ENCODE measurements around the gene SLC27A4. TPM values are rescaled to one million over a fixed set of nuclear protein-coding genes. Genes with fewer than 3 reads are reported as not detected.

Gene SLC27A4
- total and polyA plus RNA-seq, 2 experiments from 2014 or later: 12.3 to 30.9 TPM

DNA sequence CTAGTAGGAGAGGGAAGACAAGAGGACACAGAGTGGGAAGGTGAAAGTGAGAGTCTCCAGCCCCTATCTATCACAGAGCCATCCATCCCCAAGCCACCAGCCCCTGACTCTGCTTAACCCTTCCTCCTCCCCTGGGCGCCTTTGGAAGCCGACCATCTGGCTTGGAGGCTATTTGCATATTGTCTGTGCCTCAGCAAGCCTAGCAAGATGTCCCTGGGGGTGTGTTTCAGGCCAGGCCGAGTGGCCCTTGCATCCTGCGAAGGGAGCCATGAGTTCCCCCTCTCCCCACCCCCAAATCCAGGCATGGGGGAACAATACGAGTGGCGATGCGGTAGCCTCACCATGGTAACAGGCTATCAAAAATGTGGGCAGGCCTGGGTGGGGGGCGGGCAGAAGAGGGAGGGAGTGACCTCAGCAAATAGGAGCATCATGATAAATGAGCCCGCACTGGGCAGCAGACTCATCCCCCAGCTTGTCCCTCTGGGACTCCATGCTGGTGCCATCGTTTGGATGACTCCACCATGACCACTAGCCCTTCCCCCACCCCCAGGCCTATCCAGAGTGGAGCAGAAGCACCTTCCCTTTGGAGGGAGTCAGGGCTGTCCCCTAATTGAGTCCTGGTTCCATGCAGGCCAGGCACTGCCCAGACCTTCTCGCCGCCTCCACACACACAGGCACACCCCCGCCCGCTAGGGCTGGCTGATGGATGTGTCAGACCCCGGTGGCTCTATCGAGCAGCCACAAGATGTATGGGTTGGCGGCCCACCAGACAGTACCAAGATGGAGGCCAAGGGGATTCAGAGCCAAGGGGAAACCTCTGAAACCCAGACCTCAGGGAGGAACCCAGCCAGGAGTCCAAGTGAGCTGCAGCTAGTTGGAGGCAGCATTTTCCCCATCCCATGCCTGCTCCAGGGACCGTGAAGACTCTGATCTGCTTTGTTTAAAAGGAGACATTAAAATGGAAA, 45.5 kb downstream of the SLC27A4 start:
- Histone ChIP-seq H3K4me2 (ENCODE audit: unreplicated experiment) (no peak overlapping the region), H3K4me1 (ENCODE audit: insufficient read depth) (no peaks in the 10 kb centered on the region), H3K9ac (no peak overlapping the region), H4K20me1 (ENCODE audit: insufficient read depth) (no peaks in the 10 kb centered on the region), H3K27me3 (replicated peaks; ENCODE audit: insufficient read depth) (no peaks in the 10 kb centered on the region), H3K4me3 (no peak overlapping the region), H3F3A (ENCODE audit: insufficient read depth) (no peaks in the 10 kb centered on the region), H3K27ac (no peak overlapping the region), H3K9me2 (ENCODE audit: insufficient read depth) (no peaks in the 10 kb centered on the region), H3K79me2 (ENCODE audit: insufficient read depth) (peaks cover 18% of the 10 kb centered on the region; the same call in 1 of the 2 replicates), H2AFZ (no peak overlapping the region), H3K9me3 (ENCODE audit: low read depth) (no peaks in the 10 kb centered on the region), H3K36me3 (ENCODE audit: low read depth) (no peaks in the 10 kb centered on the region; the same call in 1 of the 2 replicates)
- DNase-seq: peak; percentile 51
- 68 to 77% methylated on average over 18 of the region's 18 CpGs for WGBS, 2 experiments (ENCODE audit: low coverage in 1 of 2, low lambda C conversion rate in 2 of 2, missing lambda C conversion rate in 2 of 2)
- TF ChIP-seq EZH2 (IDR thresholded peaks at IDR 0.05; ENCODE audit: insufficient read depth, poor library complexity, severe bottlenecking) (no peak), EZH2phosphoT487 (IDR thresholded peaks at IDR 0.05; ENCODE audit: insufficient read depth, low read depth) (no peak)
- in situ Hi-C loops (cut with MboI): no loop called here

DNA sequence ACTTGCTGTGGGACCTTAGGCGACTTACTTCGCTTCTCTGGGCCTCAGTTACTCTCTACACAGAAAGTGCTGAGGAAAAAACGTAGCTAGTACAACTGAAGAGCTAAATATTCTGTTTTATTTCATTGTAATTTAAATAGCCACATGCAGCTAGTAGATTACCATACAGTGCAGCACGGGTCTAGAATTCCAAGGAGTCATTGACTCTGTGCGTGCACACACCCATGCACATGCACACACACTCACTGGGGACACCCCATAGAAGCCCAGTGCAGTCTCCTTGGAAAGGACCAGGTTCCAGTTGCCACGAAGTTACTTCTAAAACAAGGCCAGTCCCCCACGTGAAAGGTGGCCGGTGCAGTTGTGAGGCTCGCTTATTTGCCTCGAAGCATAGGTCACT, 47.8 kb downstream of the SLC27A4 start:
- H4K20me1 ChIP-seq (ENCODE audit: insufficient read depth): no peaks in the 10 kb centered on the region
- H3K9me3 ChIP-seq (ENCODE audit: low read depth): no peaks in the 10 kb centered on the region
- H3K4me3 ChIP-seq: no peak overlapping the region
- no peaks in the 10 kb centered on the region; the same call in 1 of the 2 replicates for H3K36me3 ChIP-seq (ENCODE audit: low read depth)
- H3K9me2 ChIP-seq (ENCODE audit: insufficient read depth): no peaks in the 10 kb centered on the region
- no peak overlapping the region for H2AFZ ChIP-seq
- H3K79me2 ChIP-seq (ENCODE audit: insufficient read depth): no peaks in the 10 kb centered on the region
- in situ Hi-C loops (cut with MboI): no loop called here
- no peaks in the 10 kb centered on the region for H3F3A ChIP-seq (ENCODE audit: insufficient read depth)
- no peak for DNase-seq
- no peaks in the 10 kb centered on the region for H3K27me3 ChIP-seq (replicated peaks; ENCODE audit: insufficient read depth)
- H3K9ac ChIP-seq: no peak overlapping the region
- no peaks in the 10 kb centered on the region for H3K4me1 ChIP-seq (ENCODE audit: insufficient read depth)
- no peak overlapping the region for H3K4me2 ChIP-seq (ENCODE audit: unreplicated experiment)
- TF ChIP-seq EZH2phosphoT487 (IDR thresholded peaks at IDR 0.05; ENCODE audit: insufficient read depth, low read depth) (no peak), EZH2 (IDR thresholded peaks at IDR 0.05; ENCODE audit: insufficient read depth, poor library complexity, severe bottlenecking) (no peak)
- H3K27ac ChIP-seq: no peak overlapping the region
- 88 to 89% methylated on average over 10 of the region's 10 CpGs for WGBS, 2 experiments (ENCODE audit: low coverage in 1 of 2, low lambda C conversion rate in 2 of 2, missing lambda C conversion rate in 2 of 2)

DNA sequence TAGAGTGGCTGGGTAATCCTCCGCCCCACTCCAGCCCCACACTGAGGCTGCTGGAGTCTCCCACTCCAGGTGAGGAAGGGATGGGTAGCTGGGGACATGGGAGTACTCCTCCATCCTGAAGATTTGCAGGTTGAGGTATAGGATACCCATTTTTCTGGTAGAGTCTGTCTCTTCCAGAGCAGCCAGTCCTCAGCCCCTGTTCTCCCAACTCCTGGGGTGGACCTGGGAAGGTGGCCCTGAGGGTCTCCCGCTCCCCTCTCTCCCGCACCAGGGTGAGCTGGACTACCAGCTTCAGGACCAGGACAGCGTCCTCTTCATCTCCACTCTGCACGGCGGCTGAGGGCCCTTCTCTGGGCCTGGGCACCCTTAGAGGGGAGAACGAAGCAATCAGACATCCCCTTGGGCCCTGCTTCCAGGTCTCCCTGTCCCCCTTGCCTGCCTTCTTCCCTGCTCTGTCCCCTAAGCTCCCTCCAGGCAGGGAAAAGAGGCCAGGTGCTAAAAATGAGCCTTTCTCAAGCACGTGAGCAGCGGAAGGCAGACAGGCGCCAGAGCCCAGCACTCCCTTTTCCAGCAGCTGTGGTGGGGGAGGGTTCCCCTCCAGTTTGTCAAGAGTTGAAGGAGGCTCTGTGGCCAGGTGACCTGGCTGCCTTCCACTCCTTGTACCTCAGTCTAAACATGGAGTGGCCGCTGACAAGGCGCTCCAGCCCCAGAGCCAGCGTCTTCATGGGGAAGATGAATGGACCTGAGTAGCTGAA, 49.2 kb downstream of the SLC27A4 start:
- no peak for DNase-seq
- H3K4me1 ChIP-seq (ENCODE audit: insufficient read depth): no peaks in the 10 kb centered on the region
- no peaks in the 10 kb centered on the region for H3F3A ChIP-seq (ENCODE audit: insufficient read depth)
- no peaks in the 10 kb centered on the region for H3K79me2 ChIP-seq (ENCODE audit: insufficient read depth)
- H3K36me3 ChIP-seq (ENCODE audit: low read depth): no peaks in the 10 kb centered on the region; the same call in 1 of the 2 replicates
- no peak overlapping the region for H3K9ac ChIP-seq
- no peak overlapping the region for H3K27ac ChIP-seq
- no peak overlapping the region for H2AFZ ChIP-seq
- H3K9me3 ChIP-seq (ENCODE audit: low read depth): no peaks in the 10 kb centered on the region
- H3K4me3 ChIP-seq: no peak overlapping the region
- H3K27me3 ChIP-seq (replicated peaks; ENCODE audit: insufficient read depth): no peaks in the 10 kb centered on the region
- in situ Hi-C loops (cut with MboI): no loop called here
- H3K9me2 ChIP-seq (ENCODE audit: insufficient read depth): no peaks in the 10 kb centered on the region
- no peak for TF ChIP-seq EZH2 (IDR thresholded peaks at IDR 0.05; ENCODE audit: insufficient read depth, poor library complexity, severe bottlenecking)
- TF ChIP-seq EZH2phosphoT487 (IDR thresholded peaks at IDR 0.05; ENCODE audit: insufficient read depth, low read depth): no peak
- 85 to 87% methylated on average over 13 of the region's 13 CpGs for WGBS, 2 experiments (ENCODE audit: low coverage in 1 of 2, low lambda C conversion rate in 2 of 2, missing lambda C conversion rate in 2 of 2)
- H3K4me2 ChIP-seq (ENCODE audit: unreplicated experiment): no peak overlapping the region
- H4K20me1 ChIP-seq (ENCODE audit: insufficient read depth): no peaks in the 10 kb centered on the region

GRCh38 chr9:128390150-128390812, 50.0 kb downstream of the SLC27A4 start:
- Histone ChIP-seq H3K79me2 (ENCODE audit: insufficient read depth) (no peaks in the 10 kb centered on the region), H3K9ac (no peak overlapping the region), H3K9me3 (ENCODE audit: low read depth) (no peaks in the 10 kb centered on the region), H3F3A (ENCODE audit: insufficient read depth) (no peaks in the 10 kb centered on the region), H3K27me3 (replicated peaks; ENCODE audit: insufficient read depth) (no peaks in the 10 kb centered on the region), H3K4me3 (no peak overlapping the region), H3K9me2 (ENCODE audit: insufficient read depth) (no peaks in the 10 kb centered on the region), H2AFZ (no peak overlapping the region), H3K27ac (no peak overlapping the region), H4K20me1 (ENCODE audit: insufficient read depth) (no peaks in the 10 kb centered on the region), H3K36me3 (ENCODE audit: low read depth) (no peaks in the 10 kb centered on the region; the same call in 1 of the 2 replicates), H3K4me2 (ENCODE audit: unreplicated experiment) (no peak overlapping the region), H3K4me1 (ENCODE audit: insufficient read depth) (no peaks in the 10 kb centered on the region)
- DNase-seq: no peak
- TF ChIP-seq EZH2phosphoT487 (IDR thresholded peaks at IDR 0.05; ENCODE audit: insufficient read depth, low read depth): no peak
- no peak for TF ChIP-seq EZH2 (IDR thresholded peaks at IDR 0.05; ENCODE audit: insufficient read depth, poor library complexity, severe bottlenecking)
- in situ Hi-C loops (cut with MboI): no loop called here
- 95 to 97% methylated on average over 9 to 11 of the region's 11 CpGs for WGBS, 2 experiments (ENCODE audit: low coverage in 1 of 2, low lambda C conversion rate in 2 of 2, missing lambda C conversion rate in 2 of 2)

Data from GM23248 (cell line).